ENCODE data around the gene ADCY2. TPM values are rescaled to one million over a fixed set of nuclear protein-coding genes. Genes with fewer than 3 reads are reported as not detected.

Gene ADCY2
- total RNA-seq, 1 experiment from 2014 or later: not detected

DNA sequence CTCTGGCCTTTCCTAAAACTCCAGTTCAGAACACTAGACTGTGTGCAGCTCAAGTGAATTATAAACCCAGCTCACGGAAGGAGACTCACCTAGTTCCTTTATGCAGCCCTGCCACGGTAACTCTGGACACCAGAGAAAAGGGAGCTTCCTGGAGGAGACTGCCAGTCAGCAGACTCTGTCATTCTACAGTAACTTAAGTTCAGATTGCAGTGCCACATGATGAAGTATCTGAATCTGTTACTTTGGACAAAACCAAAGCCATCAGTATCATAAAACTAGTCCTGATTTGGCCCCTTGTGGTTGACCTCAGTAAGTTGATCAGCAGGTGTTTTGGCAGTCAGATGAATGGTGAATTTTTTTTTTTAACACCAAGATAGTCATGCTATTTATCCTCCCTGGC lies 475.7 kb downstream of the ADCY2 start:
- H3K27me3 ChIP-seq: no peaks in the 10 kb centered on the region
- no peak for DNase-seq
- H3K36me3 ChIP-seq: peaks cover 69% of the 10 kb centered on the region
- H3K4me3 ChIP-seq: no peak overlapping the region
- no peaks in the 10 kb centered on the region for H3K9me3 ChIP-seq

DNA sequence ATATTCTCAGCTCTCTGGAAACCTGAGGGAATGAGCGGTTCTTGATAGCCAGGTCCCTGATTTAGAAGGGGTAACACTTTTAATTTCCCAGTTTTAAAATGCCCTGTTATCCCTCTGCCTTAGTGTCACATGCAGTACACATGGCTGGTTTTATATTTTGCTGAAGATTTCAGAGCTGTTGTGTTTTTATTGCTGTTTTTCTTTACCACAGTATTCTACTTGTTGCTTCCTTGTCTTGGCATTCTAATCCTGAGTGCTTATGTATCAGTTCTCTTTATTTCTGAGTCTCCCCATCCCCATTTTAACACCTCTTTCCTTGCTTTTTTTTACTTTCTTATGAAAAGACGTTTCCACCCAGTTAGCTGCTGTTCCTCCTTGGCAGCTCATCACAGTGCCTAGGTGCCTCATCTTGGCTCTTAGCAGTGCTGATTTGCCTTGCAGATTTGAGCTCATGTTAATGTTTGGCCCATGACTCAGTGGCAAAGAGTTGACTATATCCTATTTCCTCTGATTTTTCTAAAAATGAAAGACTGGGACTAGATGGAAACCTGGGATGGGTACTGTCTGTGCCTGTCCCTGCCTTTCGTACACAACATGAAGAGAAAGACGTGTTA lies 476.7 kb downstream of the ADCY2 start:
- no peak for DNase-seq
- H3K27me3 ChIP-seq: no peaks in the 10 kb centered on the region
- H3K9me3 ChIP-seq: no peaks in the 10 kb centered on the region
- H3K36me3 ChIP-seq: peaks cover 69% of the 10 kb centered on the region
- no peak overlapping the region for H3K4me3 ChIP-seq

DNA sequence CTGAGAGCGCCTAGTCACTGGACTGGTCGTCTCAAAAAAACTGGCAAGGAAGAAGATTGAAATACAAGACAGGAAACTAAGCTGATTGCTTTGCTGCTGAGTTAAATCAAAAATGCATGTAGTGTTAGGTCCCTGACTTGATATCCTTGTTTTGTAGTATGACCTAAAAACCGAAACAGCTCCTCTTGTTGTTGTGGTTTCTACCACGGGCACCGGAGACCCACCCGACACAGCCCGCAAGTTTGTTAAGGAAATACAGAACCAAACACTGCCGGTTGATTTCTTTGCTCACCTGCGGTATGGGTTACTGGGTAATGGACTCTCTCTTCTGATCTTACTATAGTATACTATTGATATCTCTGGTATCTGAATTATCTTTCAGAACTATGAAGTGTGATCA lies 477.3 kb downstream of the ADCY2 start:
- Histone ChIP-seq H3K27me3 (no peaks in the 10 kb centered on the region), H3K4me3 (no peak overlapping the region), H3K36me3 (peaks cover 75% of the 10 kb centered on the region), H3K9me3 (no peaks in the 10 kb centered on the region)
- no peak for DNase-seq

GRCh38 chr5:7874639-7875038 lies 478.7 kb downstream of the ADCY2 start:
- Histone ChIP-seq H3K36me3 (peaks cover 86% of the 10 kb centered on the region), H3K27me3 (no peaks in the 10 kb centered on the region), H3K4me3 (no peak overlapping the region), H3K9me3 (no peaks in the 10 kb centered on the region)
- DNase-seq: no peak

DNA sequence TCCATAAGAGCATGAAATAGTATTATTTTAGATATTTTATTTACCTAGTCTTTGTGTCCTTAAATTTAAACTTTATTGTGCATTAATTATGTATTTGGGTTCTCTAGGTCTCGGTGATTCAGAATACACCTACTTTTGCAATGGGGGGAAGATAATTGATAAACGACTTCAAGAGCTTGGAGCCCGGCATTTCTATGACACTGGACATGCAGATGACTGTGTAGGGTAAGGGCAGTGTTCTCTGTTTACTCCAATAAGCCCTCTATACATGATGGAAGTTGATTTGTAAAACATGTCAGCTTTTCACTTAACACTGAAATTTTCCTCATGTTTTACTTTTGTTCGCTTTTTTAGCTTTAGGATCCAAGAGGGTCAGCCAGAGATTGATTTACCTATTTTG lies 479.2 kb downstream of the ADCY2 start:
- no peaks in the 10 kb centered on the region for H3K9me3 ChIP-seq
- no peaks in the 10 kb centered on the region for H3K27me3 ChIP-seq
- H3K4me3 ChIP-seq: no peak overlapping the region
- no peak for DNase-seq
- H3K36me3 ChIP-seq: peaks cover 91% of the 10 kb centered on the region

DNA sequence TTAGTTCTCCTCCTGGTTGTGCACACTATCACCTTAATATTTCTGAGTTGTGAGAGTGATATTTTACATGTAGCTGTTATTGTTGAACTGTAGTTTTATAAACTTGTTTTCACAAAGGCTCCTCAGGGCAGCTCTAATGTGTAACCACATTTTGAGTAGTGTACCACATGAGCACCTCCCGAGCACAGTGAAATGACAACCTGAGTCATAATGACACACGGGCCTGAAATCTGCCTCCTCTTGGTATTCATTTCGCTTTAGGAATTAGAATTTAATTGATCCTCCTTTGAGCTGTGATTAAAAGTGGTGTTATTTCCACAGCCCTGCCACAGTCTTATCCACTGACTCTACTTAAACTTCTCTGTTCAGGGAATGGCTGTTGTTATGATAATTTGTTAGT lies 480.9 kb downstream of the ADCY2 start:
- Histone ChIP-seq H3K36me3 (peaks cover 94% of the 10 kb centered on the region), H3K4me3 (no peak overlapping the region), H3K27me3 (no peaks in the 10 kb centered on the region), H3K9me3 (no peaks in the 10 kb centered on the region)
- no peak for DNase-seq

DNA sequence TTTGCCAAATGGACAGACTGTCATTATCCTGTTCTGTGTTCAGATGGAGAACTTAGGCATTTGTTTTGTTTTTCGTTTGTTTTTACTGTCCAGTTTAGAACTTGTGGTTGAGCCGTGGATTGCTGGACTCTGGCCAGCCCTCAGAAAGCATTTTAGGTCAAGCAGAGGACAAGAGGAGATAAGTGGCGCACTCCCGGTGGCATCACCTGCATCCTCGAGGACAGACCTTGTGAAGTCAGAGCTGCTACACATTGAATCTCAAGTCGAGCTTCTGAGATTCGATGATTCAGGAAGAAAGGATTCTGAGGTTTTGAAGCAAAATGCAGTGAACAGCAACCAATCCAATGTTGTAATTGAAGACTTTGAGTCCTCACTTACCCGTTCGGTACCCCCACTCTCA lies 481.9 kb downstream of the ADCY2 start:
- DNase-seq: no peak
- Histone ChIP-seq H3K4me3 (no peak overlapping the region), H3K27me3 (no peaks in the 10 kb centered on the region), H3K9me3 (no peaks in the 10 kb centered on the region), H3K36me3 (peaks cover 94% of the 10 kb centered on the region)

- H3K36me3 ChIP-seq: peaks cover 93% of the 10 kb centered on the region
- no peak for DNase-seq
- H3K4me3 ChIP-seq: no peak overlapping the region
- no peaks in the 10 kb centered on the region for H3K9me3 ChIP-seq
- H3K27me3 ChIP-seq: no peaks in the 10 kb centered on the region
These were observed 482.5 kb downstream of the ADCY2 start for GRCh38 chr5:7878381-7878873.
